Endometrial microvascular endothelial cells (primary cell): ENCODE results near the gene GRIN2B. TPM values are rescaled to one million over a fixed set of nuclear protein-coding genes. Genes with fewer than 3 reads are reported as not detected.

ENCODE experiments used
- in situ Hi-C: cut with HindIII; loops from 2 replicates; pipeline ENCODE4 v1.10.0; 2017; ENCODE audit warnings: low sequenced_read_pairs, low pct_unique_long_range_greater_than_20kb; ENCODE audit errors: inconsistent ontology term
- total RNA-seq: library from RNA; depleted of rRNA; stranded (reverse); fragments of >200 nt; gene quantifications from one replicate; pipeline ENCODE4 v1.2.3, GENCODE V29; 2015; ENCODE audit errors: inconsistent ontology term

The GRIN2B gene
- not detected for total RNA-seq

GRCh38 chr12:13981296-13981962 lies at the start of gene GRIN2B:
TSS of gene GRIN2B (minus strand) at chr12:13981602. CDS start at chr12:13866208, 115,394 bp downstream.
- in situ Hi-C loops, result no loop called here

- in situ Hi-C loops, result no loop called here
Measured at GRCh38 chr12:14026537-14026936, 45.1 kb upstream of the GRIN2B start.

GRCh38 chr12:14024591-14024990 lies 43.2 kb upstream of the GRIN2B start:
- in situ Hi-C loops, result no loop called here

GRCh38 chr12:14018080-14018479 lies 36.7 kb upstream of the GRIN2B start:
- in situ Hi-C loops, result no loop called here

GRCh38 chr12:14010989-14011388 lies 29.6 kb upstream of the GRIN2B start:
- in situ Hi-C loops, result no loop called here

GRCh38 chr12:14007639-14008038 lies 26.2 kb upstream of the GRIN2B start:
- in situ Hi-C loops, result no loop called here

- in situ Hi-C loops, result no loop called here
Measured at GRCh38 chr12:13992585-13992984, 11.2 kb upstream of the GRIN2B start.

GRCh38 chr12:13992106-13992505 lies 10.7 kb upstream of the GRIN2B start:
- in situ Hi-C loops, result no loop called here

- in situ Hi-C loops, result no loop called here
Measured at GRCh38 chr12:13986031-13986430, 4.6 kb upstream of the GRIN2B start.

GRCh38 chr12:13981990-13982389 lies 588 bp upstream of the GRIN2B start:
- in situ Hi-C loops, result no loop called here

GRCh38 chr12:13980538-13981295 lies 685 bp downstream of the GRIN2B start:
- in situ Hi-C loops, result no loop called here

GRCh38 chr12:13979772-13980378 lies 1.5 kb downstream of the GRIN2B start:
- in situ Hi-C loops, result no loop called here

- in situ Hi-C loops, result no loop called here
Measured at GRCh38 chr12:13978876-13979275, 2.5 kb downstream of the GRIN2B start.

GRCh38 chr12:13976880-13977279 lies 4.5 kb downstream of the GRIN2B start:
- in situ Hi-C loops, result no loop called here

GRCh38 chr12:13976028-13976584 lies 5.3 kb downstream of the GRIN2B start:
- in situ Hi-C loops, result no loop called here

- in situ Hi-C loops, result no loop called here
Measured at GRCh38 chr12:13973996-13974395, 7.4 kb downstream of the GRIN2B start.

GRCh38 chr12:13970803-13971202 lies 10.6 kb downstream of the GRIN2B start:
- in situ Hi-C loops, result no loop called here

GRCh38 chr12:13968281-13968680 lies 13.1 kb downstream of the GRIN2B start:
- in situ Hi-C loops, result no loop called here

- in situ Hi-C loops, result no loop called here
Measured at GRCh38 chr12:13964666-13965065, 16.7 kb downstream of the GRIN2B start.

GRCh38 chr12:13962699-13963098 lies 18.7 kb downstream of the GRIN2B start:
- in situ Hi-C loops, result no loop called here
